GM10266 (cell line): ENCODE measurements around the gene CREBRF.
"Not testable (repeated sequence)": the region's sequence is repeated elsewhere in the genome, so short reads cannot be mapped to it uniquely, and the experiment has no call there.

Source experiments
- DNase-seq: peaks from one replicate; pipeline ENCODE4 v3.0.0; 2012; ENCODE audit errors: extremely low spot score
- TF ChIP-seq, protein P1 (sequence below): IDR thresholded peaks from 2 replicates; pipeline ENCODE4 v1.5.1; 2012; ENCODE audit warnings: mild to moderate bottlenecking, low read depth; ENCODE audit not compliant: control insufficient read depth, insufficient read depth; ENCODE audit errors: missing control alignments

CREBRF gene

DNA sequence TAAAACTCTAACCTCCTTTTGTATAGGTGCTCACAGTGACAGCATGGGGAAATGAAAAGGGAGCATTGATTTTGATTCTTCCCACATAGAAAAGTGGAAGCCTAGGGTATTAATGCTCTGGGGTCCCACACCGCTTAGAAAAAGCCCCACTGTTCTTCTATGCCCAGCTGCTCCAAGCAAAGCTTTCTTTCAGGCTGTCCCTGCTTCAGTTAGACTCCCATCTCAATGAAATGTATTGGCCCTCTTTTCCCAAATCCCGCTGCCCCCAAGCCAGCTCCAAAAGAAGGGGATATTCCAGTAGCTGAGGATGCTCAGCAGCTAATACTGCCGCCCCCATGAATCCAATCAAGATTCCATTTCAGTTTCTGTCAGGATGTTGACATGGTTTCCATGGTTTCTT is 17.0 kb upstream of the CREBRF start:
- TF ChIP-seq, protein P1, sequence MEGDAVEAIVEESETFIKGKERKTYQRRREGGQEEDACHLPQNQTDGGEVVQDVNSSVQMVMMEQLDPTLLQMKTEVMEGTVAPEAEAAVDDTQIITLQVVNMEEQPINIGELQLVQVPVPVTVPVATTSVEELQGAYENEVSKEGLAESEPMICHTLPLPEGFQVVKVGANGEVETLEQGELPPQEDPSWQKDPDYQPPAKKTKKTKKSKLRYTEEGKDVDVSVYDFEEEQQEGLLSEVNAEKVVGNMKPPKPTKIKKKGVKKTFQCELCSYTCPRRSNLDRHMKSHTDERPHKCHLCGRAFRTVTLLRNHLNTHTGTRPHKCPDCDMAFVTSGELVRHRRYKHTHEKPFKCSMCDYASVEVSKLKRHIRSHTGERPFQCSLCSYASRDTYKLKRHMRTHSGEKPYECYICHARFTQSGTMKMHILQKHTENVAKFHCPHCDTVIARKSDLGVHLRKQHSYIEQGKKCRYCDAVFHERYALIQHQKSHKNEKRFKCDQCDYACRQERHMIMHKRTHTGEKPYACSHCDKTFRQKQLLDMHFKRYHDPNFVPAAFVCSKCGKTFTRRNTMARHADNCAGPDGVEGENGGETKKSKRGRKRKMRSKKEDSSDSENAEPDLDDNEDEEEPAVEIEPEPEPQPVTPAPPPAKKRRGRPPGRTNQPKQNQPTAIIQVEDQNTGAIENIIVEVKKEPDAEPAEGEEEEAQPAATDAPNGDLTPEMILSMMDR: no peak

DNA sequence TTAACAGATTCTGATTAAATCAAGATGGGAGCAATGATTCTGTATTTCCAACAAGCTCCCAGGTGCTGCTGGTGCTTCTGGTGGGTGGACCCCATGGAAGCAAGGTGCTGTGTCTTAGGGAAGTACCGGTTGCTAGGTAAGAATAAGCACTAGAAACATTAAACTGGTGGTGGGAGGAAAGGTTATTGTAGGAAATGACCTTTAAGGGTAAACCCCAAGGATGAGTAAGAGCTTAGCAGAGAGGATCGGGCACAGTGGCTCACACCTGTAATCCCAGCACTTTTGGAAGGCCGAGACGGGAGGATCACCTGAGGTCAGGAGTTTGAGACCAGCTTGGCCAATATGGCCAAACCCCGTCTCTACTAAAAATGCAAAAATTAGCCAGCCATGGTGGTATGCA is 16.2 kb upstream of the CREBRF start:
- TF ChIP-seq, protein P1: no peak

More for the DNA sequence above, 17.0 kb upstream of the CREBRF start:
- no peak for DNase-seq

DNA sequence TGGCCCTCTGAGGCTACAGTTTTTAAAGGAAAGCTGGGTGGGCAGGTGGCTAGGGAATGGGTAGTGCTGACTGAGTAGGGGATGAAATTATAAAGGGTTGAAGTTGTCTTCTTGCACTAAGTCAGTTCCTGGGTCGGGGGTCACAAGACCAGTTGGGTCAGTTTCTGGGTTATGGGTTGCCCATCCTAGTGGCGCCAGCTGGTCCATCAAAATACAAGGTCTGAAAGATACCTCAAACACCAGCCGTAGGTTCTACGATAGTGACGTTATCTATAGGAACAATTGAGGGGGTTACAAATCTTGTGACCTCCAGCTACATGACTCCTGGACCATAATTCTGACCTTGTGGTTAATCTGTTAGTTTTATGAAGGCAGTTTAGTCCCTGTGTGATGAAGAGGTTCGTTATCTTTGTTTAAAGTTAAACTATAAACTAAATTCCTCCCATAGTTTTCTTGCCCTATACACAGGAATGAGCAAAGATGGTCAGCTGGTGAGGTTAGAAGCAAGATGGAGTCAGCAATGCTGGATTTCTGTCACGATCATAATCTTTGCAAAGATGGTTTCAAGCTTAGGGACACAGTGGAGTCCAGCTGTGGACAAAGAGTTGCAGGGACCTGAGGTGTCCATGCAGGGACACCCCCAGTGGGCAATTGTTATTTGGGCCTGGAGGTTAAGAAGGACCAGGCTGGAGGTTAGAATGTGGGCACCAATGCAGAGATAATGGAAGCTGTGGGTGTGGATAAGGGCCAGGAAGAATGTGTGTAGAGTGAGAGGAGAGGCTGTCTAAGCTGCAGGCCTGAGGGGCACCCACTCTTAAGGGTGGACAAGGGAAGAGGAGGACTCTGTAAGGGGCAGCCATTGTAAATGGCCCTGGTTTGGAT is 14.0 kb upstream of the CREBRF start:
- TF ChIP-seq, protein P1: no peak
- DNase-seq: no peak

More for the DNA sequence above, 16.2 kb upstream of the CREBRF start:
- DNase-seq: no peak

DNA sequence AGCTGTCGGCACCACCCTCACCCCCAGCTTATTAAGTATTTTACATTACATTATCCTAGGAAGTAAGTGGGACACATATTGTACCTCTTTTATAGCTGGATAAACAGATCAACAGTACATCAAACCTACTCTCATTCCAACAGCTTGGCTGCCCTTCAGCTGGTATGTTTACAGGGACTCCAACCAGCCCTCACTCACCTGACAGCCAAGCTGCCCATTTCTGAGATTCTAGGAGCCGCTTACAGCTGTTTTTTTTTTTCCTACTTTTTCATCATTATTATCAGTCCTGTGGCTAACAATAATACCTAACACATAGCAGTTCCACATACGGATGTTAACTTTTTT is 13.4 kb upstream of the CREBRF start:
- TF ChIP-seq, protein P1: no peak
- no peak for DNase-seq

DNA sequence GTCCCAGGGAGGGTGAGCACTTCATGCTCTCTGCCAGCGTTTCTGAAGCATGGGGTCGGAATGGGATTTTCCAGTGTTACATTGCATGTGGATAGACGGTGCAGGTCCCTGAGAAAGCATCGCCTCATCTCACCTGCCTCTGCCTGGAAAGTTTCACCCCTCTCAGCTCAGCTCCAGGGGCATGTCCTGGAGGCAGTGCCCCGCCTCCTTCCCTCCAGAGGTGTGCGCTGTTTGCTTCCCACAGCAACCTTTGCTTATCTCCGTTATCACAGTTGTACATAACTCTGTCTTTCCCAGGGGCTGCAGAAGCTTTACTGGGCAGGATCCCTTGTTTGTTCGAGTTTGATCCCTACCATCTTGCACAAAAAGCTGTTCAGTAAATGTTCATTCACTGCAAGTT is 10.7 kb upstream of the CREBRF start:
- no peak for DNase-seq
- TF ChIP-seq, protein P1: no peak

DNA sequence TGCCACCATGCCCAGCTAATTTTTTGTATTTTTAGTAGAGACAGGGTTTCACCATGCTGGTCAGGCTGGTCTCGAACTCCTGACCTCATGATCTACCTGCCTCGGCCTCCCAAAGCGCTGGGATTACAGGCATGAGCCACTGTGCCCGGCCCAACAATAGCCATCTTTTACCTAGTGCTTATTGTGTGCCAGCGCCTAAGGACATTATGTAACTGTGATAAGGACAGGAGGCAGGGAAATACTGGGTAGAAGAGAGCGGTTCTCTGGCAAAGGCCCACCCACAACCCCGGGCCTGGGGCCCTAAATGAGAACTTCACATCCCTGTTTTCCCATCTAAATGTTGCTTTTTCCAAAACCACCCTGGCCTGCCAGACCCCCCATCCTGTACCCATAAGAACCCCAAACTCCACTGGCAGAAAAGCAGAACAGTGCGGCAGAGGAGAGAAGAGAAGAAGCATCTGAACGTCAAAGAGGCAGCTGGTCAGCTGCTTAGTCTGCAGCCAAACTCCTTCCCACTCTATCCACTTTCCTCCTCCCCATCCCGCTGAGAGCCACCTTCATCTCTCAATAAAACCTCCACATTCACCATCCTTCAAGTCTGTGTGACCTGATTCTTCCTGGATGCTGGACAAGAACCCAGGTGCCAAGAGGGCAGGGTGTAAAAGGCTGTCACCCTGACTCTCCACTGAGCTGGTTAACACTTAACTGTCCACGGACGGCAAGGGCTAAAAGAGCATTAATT is 8.9 kb upstream of the CREBRF start:
- not testable (repeated sequence) for DNase-seq

DNA sequence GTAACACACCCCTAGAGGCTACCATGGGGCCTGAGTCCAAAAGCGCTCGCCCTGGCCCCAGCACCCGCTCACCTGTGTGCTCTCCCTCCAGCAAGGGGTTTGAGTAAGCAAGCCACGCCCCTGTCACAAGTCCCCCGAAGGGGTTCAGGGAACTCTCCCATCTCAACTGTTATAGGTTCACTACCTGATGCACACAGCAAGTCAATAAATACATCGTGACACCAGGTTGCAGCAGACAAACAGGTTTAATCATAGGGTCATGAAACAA is 8.4 kb upstream of the CREBRF start:
- DNase-seq: no peak

More for the DNA sequence above, 8.4 kb upstream of the CREBRF start:
- TF ChIP-seq, protein P1: no peak
